ENCODE data around the gene ECHDC1.

DNA sequence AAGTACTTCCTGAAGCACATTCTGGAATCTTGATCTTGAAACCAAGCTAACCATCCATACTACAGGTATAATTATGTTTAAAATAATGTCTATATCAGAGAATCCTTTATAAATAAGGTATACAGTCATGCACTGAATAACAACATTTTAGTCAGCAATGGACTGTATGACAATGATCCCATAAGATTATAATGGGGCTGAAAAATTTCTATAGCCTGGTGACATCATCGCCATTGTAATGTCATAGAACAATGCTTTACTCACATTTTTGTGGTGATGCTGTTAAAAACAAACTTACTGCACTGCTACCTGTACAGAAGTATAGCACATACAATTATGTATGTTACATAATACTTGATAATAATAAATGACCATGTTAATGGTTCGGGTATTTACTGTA is 44.9 kb downstream of the ECHDC1 start:
- TF ChIP-seq, protein P1, sequence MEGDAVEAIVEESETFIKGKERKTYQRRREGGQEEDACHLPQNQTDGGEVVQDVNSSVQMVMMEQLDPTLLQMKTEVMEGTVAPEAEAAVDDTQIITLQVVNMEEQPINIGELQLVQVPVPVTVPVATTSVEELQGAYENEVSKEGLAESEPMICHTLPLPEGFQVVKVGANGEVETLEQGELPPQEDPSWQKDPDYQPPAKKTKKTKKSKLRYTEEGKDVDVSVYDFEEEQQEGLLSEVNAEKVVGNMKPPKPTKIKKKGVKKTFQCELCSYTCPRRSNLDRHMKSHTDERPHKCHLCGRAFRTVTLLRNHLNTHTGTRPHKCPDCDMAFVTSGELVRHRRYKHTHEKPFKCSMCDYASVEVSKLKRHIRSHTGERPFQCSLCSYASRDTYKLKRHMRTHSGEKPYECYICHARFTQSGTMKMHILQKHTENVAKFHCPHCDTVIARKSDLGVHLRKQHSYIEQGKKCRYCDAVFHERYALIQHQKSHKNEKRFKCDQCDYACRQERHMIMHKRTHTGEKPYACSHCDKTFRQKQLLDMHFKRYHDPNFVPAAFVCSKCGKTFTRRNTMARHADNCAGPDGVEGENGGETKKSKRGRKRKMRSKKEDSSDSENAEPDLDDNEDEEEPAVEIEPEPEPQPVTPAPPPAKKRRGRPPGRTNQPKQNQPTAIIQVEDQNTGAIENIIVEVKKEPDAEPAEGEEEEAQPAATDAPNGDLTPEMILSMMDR (conservative IDR thresholded peaks at IDR 0.05; ENCODE audit: low read length) = no peak
- no peak for TF ChIP-seq EZH2phosphoT487 (IDR thresholded peaks at IDR 0.05; ENCODE audit: borderline replicate concordance)
